Measurements from ENCODE around the gene GSS. TPM values are rescaled to one million over a fixed set of nuclear protein-coding genes. Genes with fewer than 3 reads are reported as not detected.
"Not testable (repeated sequence)": the region's sequence is repeated elsewhere in the genome, so short reads cannot be mapped to it uniquely, and the experiment has no call there.

GSS gene
- total RNA-seq, 3 donors from 2014 or later, result 33.4 to 61.9 (median 53.7) TPM

DNA sequence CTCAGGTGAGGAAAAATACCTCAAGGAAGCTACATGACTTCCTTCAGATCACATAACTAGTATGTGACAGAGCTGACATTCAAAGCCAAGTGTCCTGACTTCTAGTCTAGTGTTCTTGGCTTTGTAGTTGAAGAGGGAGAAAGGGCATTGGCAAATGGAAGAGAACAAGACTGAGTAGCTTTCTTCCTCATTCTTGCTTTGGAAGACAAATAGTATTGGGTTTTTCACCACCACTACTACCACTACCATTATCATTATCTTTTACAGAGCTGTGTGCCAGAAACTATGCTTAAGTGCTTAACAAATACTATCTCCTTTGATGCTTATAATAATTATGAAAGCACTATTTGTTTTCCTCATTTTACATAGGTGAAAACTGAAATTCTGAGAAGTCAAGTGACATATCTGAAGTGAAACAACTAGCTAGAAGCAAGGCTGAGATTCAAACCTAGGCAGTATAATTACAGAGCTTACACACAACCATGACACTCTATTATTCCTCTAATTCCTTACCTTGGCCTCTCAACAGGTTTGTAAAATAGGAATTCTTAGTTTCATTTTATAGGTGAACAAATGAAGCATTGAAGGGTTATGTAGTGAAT lies 72.4 kb downstream of the GSS start:
- DNase-seq (ENCODE audit: low spot score in 2 of 2), result no peak
- TF ChIP-seq POLR2AphosphoS5 (IDR thresholded peaks at IDR 0.05) (no peak), POLR2A (IDR thresholded peaks at IDR 0.05) (no peak)
- TF ChIP-seq, protein P1, sequence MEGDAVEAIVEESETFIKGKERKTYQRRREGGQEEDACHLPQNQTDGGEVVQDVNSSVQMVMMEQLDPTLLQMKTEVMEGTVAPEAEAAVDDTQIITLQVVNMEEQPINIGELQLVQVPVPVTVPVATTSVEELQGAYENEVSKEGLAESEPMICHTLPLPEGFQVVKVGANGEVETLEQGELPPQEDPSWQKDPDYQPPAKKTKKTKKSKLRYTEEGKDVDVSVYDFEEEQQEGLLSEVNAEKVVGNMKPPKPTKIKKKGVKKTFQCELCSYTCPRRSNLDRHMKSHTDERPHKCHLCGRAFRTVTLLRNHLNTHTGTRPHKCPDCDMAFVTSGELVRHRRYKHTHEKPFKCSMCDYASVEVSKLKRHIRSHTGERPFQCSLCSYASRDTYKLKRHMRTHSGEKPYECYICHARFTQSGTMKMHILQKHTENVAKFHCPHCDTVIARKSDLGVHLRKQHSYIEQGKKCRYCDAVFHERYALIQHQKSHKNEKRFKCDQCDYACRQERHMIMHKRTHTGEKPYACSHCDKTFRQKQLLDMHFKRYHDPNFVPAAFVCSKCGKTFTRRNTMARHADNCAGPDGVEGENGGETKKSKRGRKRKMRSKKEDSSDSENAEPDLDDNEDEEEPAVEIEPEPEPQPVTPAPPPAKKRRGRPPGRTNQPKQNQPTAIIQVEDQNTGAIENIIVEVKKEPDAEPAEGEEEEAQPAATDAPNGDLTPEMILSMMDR (IDR thresholded peaks at IDR 0.05), result no peak
- H3K27ac ChIP-seq, result peak overlapping the region in 1 of 2 donors; percentile 57
- H3K36me3 ChIP-seq, result peaks cover 6% of the 10 kb centered on the region
- H3K4me1 ChIP-seq, result no peaks in the 10 kb centered on the region
- intact Hi-C loops (cut with DNase I; ENCODE audit: low total_unique reads), result no loop called here
- no peak overlapping the region for H3K4me3 ChIP-seq
- H3K9me3 ChIP-seq, result no peaks in the 10 kb centered on the region
- H3K27me3 ChIP-seq, result no peaks in the 10 kb centered on the region

DNA sequence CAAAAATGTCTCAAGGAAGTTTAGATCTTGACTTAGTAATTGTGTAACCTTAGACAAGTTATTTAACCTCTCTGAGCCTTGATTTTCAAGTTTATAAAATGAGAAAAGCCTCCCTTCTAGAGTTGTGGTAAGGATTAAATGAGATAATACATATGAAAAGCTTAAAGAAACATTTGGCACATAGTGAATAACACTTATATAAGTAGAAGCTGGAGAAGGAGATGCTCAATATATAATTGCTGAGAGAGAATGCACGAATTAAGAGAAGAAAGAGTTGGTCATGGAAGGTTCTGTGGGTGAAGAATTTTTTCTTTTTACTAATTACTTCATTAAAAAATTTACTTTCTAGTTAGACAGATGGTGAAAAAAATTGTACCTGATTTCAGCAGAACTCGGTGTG lies 73.9 kb downstream of the GSS start:
- Histone ChIP-seq H3K27me3 (no peaks in the 10 kb centered on the region), H3K4me1 (no peaks in the 10 kb centered on the region), H3K4me3 (no peak overlapping the region), H3K36me3 (peaks cover 6% of the 10 kb centered on the region), H3K27ac (no peak overlapping the region), H3K9me3 (no peaks in the 10 kb centered on the region)
- intact Hi-C loops (cut with DNase I; ENCODE audit: low total_unique reads), result no loop called here
- no peak for DNase-seq (ENCODE audit: low spot score in 2 of 2)
- TF ChIP-seq, protein P1 (IDR thresholded peaks at IDR 0.05), result no peak
- TF ChIP-seq POLR2A (IDR thresholded peaks at IDR 0.05) (no peak), POLR2AphosphoS5 (IDR thresholded peaks at IDR 0.05) (no peak)

DNA sequence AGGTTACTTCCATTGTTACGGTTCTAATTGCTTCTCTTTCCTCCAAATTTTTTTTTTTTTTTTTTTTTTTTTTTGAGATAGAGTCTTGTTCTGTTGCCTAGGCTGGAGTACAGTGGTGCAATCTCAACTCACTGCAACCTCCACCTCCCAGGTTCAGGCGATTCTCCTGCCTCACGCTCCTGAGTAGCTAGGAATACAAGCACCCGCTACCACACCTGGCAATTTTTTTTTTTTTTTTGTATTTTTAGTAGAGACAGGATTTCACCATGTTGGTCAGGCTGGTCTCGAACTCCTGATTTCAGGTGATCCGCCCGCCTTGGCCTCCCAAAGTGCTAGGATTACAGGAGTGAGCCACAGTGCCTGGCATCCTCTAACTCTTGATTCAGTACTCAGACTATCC lies 74.6 kb downstream of the GSS start:
- H3K4me1 ChIP-seq; DNase-seq (ENCODE audit: low spot score in 2 of 2); H3K27me3 ChIP-seq; H3K9me3 ChIP-seq; H3K36me3 ChIP-seq; H3K27ac ChIP-seq; H3K4me3 ChIP-seq; intact Hi-C loops (cut with DNase I; ENCODE audit: low total_unique reads): not testable (repeated sequence)

DNA sequence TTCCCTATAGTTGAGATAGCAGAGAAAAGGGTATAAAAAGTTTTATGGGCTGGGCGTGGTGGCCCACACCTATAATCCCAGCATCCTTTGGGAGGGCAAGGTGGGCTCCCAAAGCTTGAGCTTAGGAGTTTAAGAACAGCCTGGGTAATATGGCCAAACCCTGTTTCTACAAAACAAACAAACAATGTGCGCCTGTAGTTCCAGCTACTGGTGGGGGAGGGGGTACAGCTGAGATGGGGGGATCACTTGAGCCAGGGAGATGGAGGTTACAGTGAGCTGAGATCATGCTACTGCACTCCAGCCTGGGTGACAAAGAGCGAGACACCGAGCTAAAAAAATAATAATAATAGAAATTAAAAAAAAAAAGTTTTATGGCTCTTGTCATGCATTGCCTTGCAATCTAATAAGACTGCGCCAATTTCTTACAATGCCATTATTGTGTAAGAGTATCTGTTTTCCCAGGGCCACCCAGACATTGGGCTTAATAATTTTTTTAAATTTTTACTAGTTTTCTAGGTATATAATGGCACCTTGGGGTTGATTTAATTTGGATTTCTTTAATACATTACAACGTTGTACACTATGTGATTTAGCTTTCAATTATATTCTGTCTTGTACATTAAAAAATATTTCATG lies 75.3 kb downstream of the GSS start:
- intact Hi-C loops (cut with DNase I; ENCODE audit: low total_unique reads), result no loop called here
- DNase-seq (ENCODE audit: low spot score in 2 of 2), result no peak
- Histone ChIP-seq H3K27ac (no peak overlapping the region), H3K4me1 (no peaks in the 10 kb centered on the region), H3K27me3 (no peaks in the 10 kb centered on the region), H3K4me3 (no peak overlapping the region), H3K9me3 (no peaks in the 10 kb centered on the region), H3K36me3 (peaks cover 6% of the 10 kb centered on the region)
- TF ChIP-seq, protein P1 (IDR thresholded peaks at IDR 0.05), result no peak
- TF ChIP-seq POLR2AphosphoS5 (IDR thresholded peaks at IDR 0.05) (no peak), POLR2A (IDR thresholded peaks at IDR 0.05) (no peak)

Other genes starting within 250 kb of the GSS start
- gene NCOA6, start 130.2 kb downstream of the GSS start, total RNA-seq, result 10 to 100 TPM; 20.0 to 20.6 (median 20.3) TPM
- 10 to 100 TPM; 13.1 to 21.8 (median 16.4) TPM for gene GGT7, start 83.0 kb downstream of the GSS start, total RNA-seq
- 100 to 1,000 TPM in 1 of 3 donors, 10 to 100 TPM in 2; 70.1 to 137 (median 71.1) TPM for gene ACSS2, start 79.2 kb downstream of the GSS start, total RNA-seq
- gene MYH7B, start 62 bp upstream of the GSS start, total RNA-seq, result 1 to 10 TPM in 1 of 3 donors, under 1 TPM in 2; 0.66 to 1.1 (median 0.73) TPM
- gene TRPC4AP, start 137.0 kb upstream of the GSS start, total RNA-seq, result 10 to 100 TPM; 62.6 to 71.7 (median 69.5) TPM
- 10 to 100 TPM; 19.3 to 25.8 (median 22.4) TPM for gene EDEM2, start 191.5 kb upstream of the GSS start, total RNA-seq
- 10 to 100 TPM; 34.1 to 87.9 (median 39.8) TPM for gene PROCR, start 216.3 kb upstream of the GSS start, total RNA-seq